GM19397 (cell line): ENCODE results near the gene ATF1.
A peak's percentile ranks its signal among the peaks of the same experiment; 100 is the strongest.

Experiments
- ATAC-seq: cut with Tn5 transposase; IDR thresholded peaks from one replicate; pipeline ENCODE4 v1.9.1; 2021; ENCODE audit warnings: mild to moderate bottlenecking, moderate library complexity; ENCODE audit not compliant: unreplicated experiment

Gene ATF1

GRCh38 chr12:50763639-50764285 lies at the start of gene ATF1:
TSS of gene ATF1 (plus strand) at chr12:50764101. CDS start at chr12:50780146, 16,045 bp downstream.
- ATAC-seq = peak; percentile 80

GRCh38 chr12:50715174-50715573 lies 48.7 kb upstream of the ATF1 start:
- no peak for ATAC-seq

DNA sequence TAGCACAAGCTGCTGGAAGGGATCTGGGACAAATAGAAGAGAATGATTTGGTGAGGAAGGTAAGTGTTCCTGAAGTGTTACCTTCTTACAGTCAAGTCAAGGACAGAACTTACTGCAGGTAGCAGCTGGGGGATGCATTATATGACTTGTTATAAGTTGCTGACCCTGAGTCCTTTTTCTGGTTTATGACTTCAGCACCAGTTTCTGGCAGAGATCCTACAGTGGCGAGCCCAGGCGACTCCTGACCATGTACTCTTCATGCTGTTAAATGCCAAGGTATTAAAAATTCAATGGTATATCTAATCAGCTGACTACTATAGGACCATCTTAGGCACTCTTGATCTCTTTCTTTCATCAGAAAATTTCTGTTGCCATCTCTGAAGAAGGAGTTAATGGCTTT lies 45.1 kb upstream of the ATF1 start:
- ATAC-seq = no peak

DNA sequence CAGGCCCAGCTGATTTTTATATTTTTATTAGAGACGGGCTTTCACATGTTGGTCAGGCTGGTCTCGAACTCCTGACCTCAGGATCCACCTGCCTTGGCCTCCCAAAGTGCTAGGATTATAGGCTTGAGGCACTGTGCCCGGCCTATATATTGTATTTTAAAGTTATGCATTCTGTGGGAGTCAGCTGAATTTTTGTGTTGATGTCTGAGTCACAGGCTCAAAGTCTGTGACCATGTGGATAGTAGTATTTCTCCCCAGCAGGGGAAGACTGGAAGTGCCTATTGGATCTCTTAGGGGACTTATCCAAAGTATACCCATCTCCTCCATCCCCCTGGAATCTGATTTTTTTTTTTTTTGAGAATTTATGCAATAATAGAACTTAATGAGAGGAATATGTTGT lies 43.8 kb upstream of the ATF1 start:
- ATAC-seq = no peak

DNA sequence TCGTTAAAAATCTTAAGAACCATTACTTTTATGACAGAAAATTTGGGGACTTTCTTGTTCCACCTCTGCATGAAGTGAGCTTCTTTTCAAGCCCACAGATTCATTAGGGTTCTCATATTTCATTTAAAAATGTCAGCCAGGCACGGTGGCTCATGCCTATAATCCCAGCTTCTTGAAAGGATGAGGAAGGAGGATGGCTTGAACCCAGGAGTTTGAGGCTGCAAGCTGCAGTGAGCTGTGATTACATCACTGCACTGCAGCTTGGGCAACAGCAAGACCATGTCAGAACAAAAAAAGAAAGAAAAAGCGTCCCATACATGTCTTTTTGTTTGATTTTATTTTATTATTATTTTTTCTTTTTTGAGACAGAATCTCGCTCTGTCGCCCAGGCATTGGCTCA lies 43.4 kb upstream of the ATF1 start:
- no peak for ATAC-seq

DNA sequence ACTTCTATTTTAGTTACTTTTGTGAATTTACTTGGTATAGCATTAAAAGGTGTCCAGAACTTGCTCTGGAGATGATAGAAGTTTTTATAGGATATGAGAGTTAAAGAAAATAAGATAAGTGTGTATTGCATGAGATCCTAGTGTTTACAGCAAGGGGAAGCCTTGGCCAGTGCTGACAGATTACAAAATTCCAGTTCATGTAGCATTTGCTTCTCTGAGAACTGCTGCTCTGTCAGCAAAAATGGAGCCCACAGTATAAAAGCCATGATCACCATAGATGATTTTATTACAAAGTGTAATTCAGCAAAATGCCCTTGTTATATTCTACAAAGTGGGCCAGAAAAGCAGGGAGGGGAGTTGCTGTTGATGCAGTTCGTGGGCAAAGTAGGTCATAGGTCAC lies 40.0 kb upstream of the ATF1 start:
- ATAC-seq = no peak

- ATAC-seq = no peak
These were observed 38.6 kb upstream of the ATF1 start for GRCh38 chr12:50725011-50725942.

- ATAC-seq = no peak
These were observed 36.4 kb upstream of the ATF1 start for GRCh38 chr12:50727466-50727865.

GRCh38 chr12:50728417-50728816 lies 35.5 kb upstream of the ATF1 start:
- ATAC-seq = no peak

- no peak for ATAC-seq
These were observed 35.1 kb upstream of the ATF1 start for GRCh38 chr12:50728841-50729240.

GRCh38 chr12:50732591-50732990 lies 31.3 kb upstream of the ATF1 start:
- no peak for ATAC-seq

GRCh38 chr12:50733706-50734105 lies 30.2 kb upstream of the ATF1 start:
- ATAC-seq = no peak

DNA sequence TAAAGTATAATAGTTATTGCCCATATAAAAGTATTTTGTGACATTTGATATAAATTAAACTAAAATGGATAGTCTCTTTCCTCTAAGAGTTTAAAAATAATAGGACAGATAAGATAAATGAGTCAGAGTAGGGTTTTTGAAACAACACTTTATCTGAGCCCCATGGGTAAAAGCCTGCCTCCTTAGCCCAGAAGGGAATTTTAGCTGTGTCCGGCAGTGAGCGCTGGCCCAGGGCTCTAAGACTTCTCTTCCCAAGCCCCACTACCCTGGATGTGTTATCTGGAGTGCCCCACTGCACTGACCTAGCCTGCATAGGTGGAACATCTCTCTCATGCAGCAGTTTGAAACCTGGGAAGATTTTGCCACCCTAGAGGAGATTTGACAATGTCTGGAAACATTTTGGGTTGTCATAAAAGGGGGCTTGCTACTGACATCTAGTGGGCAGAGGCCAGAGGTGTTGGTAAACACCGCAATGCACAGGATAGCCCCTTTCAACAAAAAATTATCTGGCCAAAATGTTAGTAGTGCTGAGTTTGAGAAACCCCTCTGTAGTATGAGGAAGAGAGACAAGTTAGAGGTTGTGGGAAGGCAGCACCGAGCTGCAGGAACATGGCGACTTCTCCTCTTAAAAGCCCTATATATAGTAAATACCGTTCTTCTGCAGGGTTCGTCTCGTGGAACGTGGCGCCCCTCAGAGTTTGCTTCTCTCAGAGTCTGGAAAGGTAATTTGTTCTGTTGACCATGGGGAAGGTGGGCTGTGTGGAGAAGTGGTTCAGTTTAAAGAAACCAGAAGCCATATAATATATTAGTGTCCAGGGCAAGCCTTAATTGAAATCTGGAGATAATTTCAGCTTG lies 29.3 kb upstream of the ATF1 start:
- ATAC-seq = no peak

- ATAC-seq = no peak
These were observed 24.3 kb upstream of the ATF1 start for GRCh38 chr12:50739611-50740010.

DNA sequence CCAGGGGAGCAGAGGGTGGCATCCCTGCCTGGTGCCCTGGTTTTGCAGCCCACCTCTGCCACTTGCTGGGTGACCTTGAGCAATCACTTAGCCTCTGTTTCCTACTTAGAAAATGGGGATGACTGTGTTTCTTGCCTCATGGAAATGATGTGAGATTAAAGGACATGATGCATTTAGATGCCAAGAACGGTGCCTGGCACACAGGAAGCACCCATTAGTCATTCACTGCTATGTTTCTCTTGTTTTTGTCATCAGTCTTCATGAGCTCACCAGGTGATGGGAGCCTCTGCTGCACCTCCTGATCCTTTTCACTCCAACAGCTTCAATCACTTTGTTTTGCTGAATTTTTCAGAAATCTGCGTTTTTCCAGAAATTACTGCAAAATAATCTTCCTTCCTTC lies 23.6 kb upstream of the ATF1 start:
- no peak for ATAC-seq

DNA sequence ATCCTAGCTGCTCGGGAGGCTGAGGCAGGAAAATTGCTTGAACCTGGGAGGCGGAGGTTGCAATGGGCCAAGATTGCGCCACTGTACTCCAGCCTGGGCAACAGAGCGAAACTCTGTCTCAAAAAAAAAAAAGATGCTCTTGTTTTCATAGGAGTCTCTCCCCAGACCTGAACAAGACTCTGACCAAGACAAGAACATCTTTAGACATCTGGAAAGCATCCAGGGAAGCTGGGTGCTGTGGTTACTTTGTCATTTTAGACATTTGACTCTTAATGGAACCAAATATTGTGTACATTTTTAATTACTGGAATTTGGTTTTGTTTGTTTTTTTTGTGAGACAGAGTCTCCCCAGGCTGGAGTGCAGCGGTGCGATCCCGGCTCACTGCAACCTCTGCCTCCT lies 21.1 kb upstream of the ATF1 start:
- no peak for ATAC-seq

- ATAC-seq = no peak
These were observed 18.0 kb upstream of the ATF1 start for GRCh38 chr12:50745861-50746260.

GRCh38 chr12:50746431-50746830 lies 17.5 kb upstream of the ATF1 start:
- no peak for ATAC-seq

DNA sequence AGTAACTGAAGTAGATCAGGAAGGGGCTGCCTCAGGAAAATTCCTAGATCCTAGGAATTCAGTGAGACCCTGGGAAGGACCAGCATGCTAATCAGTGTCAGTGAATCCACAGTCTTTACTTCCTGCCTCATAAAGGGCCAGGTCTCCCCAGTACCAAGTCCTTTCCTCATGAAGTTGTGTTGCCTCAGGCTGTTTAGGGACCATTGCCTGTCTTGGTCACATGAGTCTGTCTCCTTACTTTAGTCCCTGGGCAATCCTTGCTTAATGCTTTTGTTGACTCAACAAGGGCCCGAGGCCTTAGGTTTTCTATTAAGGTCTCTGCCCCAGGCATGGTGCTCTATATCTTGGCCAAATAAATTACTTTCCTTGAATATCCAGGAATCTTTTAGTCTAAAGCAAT lies 16.1 kb upstream of the ATF1 start:
- no peak for ATAC-seq

GRCh38 chr12:50749459-50749882 lies 14.4 kb upstream of the ATF1 start:
- ATAC-seq = no peak

GRCh38 chr12:50750366-50750765 lies 13.5 kb upstream of the ATF1 start:
- ATAC-seq = no peak
